Effector CD4-positive, alpha-beta T cell (primary cell): ENCODE results near the gene SEPSECS.

Experiments used
- DNase-seq: peaks from one replicate; pipeline ENCODE4 v3.0.0-alpha.2; 2020

Gene SEPSECS

GRCh38 chr4:25154594-25155265, 5.5 kb downstream of the SEPSECS start:
- DNase-seq, result no peak

GRCh38 chr4:25146076-25146475, 14.2 kb downstream of the SEPSECS start:
- no peak for DNase-seq

- no peak for DNase-seq
These were observed 15.3 kb downstream of the SEPSECS start for GRCh38 chr4:25144870-25145481.

DNA sequence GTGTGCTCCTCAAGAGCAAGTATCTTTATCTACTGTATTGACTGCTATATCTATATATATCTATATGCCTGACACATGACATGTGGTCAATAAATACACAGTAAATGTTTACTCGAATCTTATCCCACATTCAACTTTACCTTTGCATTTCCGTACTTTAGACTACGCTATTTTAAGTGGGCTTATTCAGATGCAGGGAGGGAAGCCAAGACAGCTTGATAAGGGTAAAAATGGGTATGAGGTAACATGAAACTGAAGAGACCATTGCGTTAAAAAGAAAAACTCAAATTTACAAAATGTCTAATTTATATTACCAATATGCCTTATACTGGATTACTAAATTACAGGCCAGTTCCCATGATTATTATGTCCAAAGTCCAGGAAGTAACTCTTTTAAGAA, 17.8 kb downstream of the SEPSECS start:
- no peak for DNase-seq

GRCh38 chr4:25141592-25141991, 18.7 kb downstream of the SEPSECS start:
- no peak for DNase-seq

DNA sequence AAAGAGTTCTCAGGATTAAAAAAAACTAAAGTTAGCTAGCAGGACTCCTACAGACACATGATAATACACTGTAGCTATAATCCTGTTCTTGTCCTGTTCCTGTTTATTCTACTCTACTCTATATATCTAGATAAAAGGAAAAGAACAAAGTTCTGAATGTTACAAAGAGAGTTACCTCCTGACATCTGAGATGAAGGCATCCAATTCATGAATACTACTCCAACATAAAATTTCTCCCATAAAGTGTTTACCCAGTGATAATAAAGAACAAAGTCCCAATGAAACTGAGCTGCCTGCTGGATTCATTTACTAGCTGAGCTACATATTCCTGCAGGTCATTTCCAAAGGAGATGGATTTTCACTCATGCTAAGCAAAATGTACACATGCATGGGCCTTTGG, 27.1 kb downstream of the SEPSECS start:
- no peak for DNase-seq

DNA sequence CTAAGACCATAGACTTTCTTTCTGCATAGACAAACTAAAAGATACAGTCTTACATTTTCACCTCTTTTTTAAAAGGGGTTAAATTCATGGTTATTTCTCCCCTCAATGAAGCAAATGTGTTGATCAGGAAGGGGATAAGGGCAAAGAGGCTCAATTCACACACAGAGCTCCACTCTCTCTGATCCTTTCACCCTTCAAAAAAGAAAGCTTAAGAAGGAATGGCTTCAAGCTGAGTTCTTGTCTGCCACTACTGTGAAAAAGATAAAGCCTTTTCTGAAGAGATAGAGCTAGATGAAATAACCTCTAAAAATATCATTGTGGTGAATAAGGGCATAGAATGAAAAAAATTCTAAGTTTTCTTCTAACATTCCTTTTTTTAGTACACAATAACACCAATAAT, 28.3 kb downstream of the SEPSECS start:
- no peak for DNase-seq

GRCh38 chr4:25131381-25131780, 28.9 kb downstream of the SEPSECS start:
- DNase-seq, result no peak

DNA sequence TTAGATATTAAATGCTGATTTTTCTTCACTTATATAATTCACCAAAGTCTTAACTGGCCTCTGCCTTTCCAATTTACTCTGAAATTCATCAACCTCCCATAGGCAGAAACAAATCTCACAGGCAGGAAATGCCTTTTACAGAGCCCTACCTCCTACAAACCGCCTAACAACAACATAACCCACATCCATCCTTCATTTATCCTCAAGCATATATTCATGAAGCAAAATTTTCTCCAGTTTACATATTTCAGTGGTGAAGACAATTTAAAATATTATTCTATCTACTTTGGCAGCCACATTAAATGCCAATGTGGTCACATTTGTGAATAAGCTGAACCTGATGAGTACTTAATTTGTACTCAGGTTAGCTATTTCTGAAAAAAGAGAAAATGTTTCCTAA, 30.3 kb downstream of the SEPSECS start:
- DNase-seq, result no peak

DNA sequence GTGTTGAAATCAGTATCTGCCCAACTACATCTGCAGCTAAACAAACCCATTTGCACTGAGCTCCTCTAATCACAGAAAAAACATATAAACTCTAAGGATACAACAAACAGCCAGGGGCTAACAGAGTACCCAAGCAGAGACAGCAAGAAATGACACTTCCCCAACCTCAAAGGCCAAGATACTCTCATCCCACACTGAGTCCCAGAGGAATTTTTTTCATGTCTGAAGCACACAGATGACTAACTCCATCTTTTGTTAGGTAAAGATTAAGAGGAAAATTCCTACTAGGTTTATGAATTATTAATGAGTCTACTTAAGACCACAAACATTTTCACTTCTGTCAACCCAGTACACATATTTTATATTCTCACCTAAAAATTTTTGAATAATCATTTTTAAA, 31.6 kb downstream of the SEPSECS start:
- DNase-seq, result no peak

DNA sequence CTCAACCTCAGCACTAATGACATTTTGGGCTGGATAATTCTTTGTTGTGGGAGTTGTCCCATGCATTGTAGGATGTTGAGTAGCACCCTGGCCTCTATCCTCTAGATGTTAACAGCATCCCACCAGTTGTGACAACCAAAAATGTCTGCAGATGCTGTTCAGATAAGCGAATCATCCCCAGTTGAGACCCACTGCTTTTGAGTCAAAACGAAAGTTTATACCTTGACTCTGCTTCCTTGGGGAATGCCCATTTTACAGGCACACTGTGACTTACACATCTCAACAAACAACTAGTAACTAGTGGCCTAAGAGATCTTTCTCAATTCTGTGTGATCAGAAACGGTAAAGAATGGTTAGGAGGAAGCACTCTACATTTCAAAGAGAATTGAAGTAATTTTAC, 37.0 kb downstream of the SEPSECS start:
- DNase-seq, result no peak

DNA sequence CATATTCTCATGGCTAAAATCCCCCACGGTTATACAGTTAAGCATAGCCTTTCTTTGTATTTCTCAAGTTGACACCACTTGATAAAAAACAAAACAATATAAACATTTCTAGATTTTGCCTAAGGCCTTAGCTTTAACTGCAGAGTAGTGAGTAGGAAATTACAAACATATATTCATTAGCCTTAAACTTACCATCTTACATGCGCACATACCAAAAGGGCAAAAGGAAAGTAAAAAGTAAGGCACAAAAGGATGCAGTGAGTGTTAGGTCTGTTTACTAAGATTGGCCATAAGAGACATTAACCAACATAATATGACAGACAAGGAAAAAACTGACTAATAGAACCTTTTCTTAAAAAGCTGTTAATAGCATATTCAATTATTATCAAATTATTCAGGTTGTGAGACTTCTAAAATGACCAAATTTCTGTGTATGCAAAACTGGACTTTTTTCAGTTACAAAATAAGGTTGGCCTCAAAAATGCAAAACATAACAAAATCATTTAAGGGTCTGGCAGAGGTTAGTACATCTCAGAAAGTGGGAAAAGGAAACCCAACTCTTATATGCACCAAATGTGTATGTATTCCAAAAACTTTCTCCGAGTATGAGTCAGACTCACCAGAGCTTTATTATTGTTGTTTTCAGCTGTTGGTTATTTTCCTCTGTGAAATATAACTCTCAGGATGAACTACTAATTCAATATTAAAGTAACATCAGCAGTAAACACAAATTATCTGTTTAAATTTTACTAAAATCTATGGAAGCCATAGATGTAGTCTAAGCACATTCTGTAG, 39.9 kb downstream of the SEPSECS start:
- no peak for DNase-seq

- DNase-seq, result no peak
These were observed 42.4 kb downstream of the SEPSECS start for GRCh38 chr4:25117716-25118472.

GRCh38 chr4:25117274-25117673, 43.0 kb downstream of the SEPSECS start:
- no peak for DNase-seq

- no peak for DNase-seq
These were observed 46.0 kb downstream of the SEPSECS start for GRCh38 chr4:25113915-25114904.

GRCh38 chr4:25112995-25113380, 47.3 kb downstream of the SEPSECS start:
- DNase-seq, result no peak

- DNase-seq, result no peak
These were observed 47.8 kb downstream of the SEPSECS start for GRCh38 chr4:25112366-25112994.

- no peak for DNase-seq
These were observed 48.5 kb downstream of the SEPSECS start for GRCh38 chr4:25111648-25112196.

DNA sequence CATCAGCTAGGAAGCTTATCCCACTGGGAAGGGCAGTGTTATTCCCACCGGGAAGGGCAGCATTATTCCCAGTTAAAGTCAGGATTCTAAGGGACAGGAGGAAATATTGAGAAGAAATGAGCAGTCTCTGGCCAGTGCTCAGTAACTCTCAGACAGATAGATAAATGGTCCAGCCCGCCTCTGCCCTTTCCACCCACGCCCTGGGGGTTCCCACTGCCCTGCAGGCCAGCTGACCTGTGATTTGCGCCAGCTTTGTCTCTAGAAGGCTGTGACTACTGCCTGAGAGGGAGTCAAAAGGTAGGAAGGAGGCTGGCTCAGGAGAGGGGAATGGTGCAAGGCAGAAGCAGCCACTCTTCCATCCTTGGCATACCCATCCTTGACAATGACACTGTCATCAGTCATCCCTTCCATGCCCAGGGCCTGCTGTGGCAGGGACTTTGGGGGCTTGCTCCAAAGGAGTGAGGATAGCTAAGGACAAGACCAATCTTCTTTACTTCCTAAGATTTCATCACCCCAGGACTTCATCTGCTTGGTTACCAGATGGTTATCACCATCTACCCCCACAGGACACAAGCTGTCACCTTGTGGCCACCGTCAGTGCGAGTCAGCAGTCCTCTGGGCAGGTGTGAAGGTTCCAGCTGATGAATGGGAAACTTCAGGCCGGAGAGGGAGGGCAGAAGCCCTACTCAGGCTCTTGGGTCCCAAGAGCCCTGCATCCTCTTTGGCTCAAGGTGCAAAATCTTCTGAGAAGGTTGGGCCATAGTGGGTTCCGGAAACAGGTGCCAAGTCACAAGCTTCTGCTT, 49.5 kb downstream of the SEPSECS start:
- DNase-seq, result no peak

GRCh38 chr4:25109511-25109910, 50.7 kb downstream of the SEPSECS start:
- DNase-seq, result no peak
